Neural crest cell (in vitro differentiated cells): ENCODE data around the gene IGF2BP1. TPM values are rescaled to one million over a fixed set of nuclear protein-coding genes. Genes with fewer than 3 reads are reported as not detected.

Experiments used
- DNase-seq: peaks from one replicate; pipeline ENCODE4 v3.0.0; 2021; ENCODE audit warnings: low read depth, mixed read lengths, low spot score
- H3K27ac Mint-ChIP-seq: one replicate; pipeline ENCODE4 v1.8.0; 2021; ENCODE audit warnings: mild to moderate bottlenecking, mixed read lengths; ENCODE audit not compliant: unreplicated experiment
- H3K27me3 Mint-ChIP-seq: 2 replicates; pipeline ENCODE4 v1.8.0; 2021; ENCODE audit warnings: low read depth, mild to moderate bottlenecking, mixed read lengths
- H3K36me3 Mint-ChIP-seq: 2 replicates; pipeline ENCODE4 v1.8.0; 2021; ENCODE audit warnings: low read depth, mild to moderate bottlenecking, mixed read lengths
- H3K4me1 Mint-ChIP-seq: 2 replicates; pipeline ENCODE4 v1.8.0; 2021; ENCODE audit warnings: mixed read lengths
- H3K4me3 Mint-ChIP-seq: one replicate; pipeline ENCODE4 v1.8.0; 2021; ENCODE audit warnings: mild to moderate bottlenecking, mixed read lengths
- H3K9me3 Mint-ChIP-seq: 2 replicates; pipeline ENCODE4 v1.8.0; 2021; ENCODE audit warnings: mixed read lengths
- total RNA-seq: library from RNA; stranded (reverse); gene quantifications from 2 replicates; pipeline ENCODE4 v1.2.1, GENCODE V29; 2021
- TF ChIP-seq, protein P1 (sequence below): fragments of 200-600 bp; sonication (generic); conservative IDR thresholded peaks from 2 replicates; pipeline ENCODE4 v1.5.0; 2021; ENCODE audit warnings: antibody characterized with exemption, mild to moderate bottlenecking

IGF2BP1 gene
- total RNA-seq, 1 donor from 2014 or later, result 536 TPM

DNA sequence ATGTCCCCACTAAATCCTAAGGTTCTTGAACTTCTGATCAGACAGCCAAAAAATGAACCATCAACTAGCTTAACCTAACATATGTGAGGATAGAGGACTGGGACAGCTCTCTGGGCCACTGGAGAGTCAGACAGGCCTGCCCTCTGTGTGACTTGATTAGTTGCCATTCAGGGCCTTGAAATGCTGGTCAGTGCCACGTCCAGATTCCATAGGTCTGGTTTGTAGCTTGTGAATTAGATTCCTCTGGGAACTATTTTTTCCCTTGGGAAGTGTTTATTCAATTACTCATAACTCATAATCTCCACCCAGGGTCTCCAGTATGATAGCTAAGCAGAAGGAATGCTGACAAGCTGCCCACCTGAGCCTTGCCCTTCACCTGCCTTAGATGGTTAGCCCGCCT lies 48.2 kb downstream of the IGF2BP1 start:
- Mint-ChIP-seq H3K36me3 (peaks cover 50% of the 10 kb centered on the region), H3K27me3 (no peaks in the 10 kb centered on the region), H3K27ac (no peak overlapping the region), H3K9me3 (no peaks in the 10 kb centered on the region), H3K4me1 (no peaks in the 10 kb centered on the region), H3K4me3 (no peak overlapping the region)
- TF ChIP-seq, protein P1, sequence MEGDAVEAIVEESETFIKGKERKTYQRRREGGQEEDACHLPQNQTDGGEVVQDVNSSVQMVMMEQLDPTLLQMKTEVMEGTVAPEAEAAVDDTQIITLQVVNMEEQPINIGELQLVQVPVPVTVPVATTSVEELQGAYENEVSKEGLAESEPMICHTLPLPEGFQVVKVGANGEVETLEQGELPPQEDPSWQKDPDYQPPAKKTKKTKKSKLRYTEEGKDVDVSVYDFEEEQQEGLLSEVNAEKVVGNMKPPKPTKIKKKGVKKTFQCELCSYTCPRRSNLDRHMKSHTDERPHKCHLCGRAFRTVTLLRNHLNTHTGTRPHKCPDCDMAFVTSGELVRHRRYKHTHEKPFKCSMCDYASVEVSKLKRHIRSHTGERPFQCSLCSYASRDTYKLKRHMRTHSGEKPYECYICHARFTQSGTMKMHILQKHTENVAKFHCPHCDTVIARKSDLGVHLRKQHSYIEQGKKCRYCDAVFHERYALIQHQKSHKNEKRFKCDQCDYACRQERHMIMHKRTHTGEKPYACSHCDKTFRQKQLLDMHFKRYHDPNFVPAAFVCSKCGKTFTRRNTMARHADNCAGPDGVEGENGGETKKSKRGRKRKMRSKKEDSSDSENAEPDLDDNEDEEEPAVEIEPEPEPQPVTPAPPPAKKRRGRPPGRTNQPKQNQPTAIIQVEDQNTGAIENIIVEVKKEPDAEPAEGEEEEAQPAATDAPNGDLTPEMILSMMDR, result no peak
- no peak for DNase-seq

DNA sequence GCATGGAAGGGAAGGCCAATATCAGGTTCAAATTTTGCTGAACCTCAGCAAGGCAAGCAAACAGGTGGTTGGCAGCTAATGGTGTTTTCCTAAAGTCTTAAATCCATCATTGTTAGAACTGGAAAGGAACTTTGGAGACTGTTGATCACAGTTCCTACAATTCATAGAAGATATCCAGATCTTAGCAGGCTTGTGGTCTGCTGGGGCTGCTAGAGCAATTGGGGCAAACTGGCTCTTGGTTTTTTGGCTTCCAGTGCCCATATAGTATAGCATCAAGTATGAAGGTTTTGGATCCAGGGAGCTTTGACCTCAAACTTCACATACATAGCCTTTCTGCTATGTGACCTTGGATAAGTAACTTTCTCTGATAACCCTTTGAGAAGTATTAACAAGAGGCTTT lies 49.7 kb downstream of the IGF2BP1 start:
- TF ChIP-seq, protein P1, result no peak
- Mint-ChIP-seq H3K36me3 (peaks cover 44% of the 10 kb centered on the region), H3K27ac (no peak overlapping the region), H3K4me3 (no peak overlapping the region), H3K27me3 (no peaks in the 10 kb centered on the region), H3K4me1 (no peaks in the 10 kb centered on the region), H3K9me3 (no peaks in the 10 kb centered on the region)
- DNase-seq, result no peak

DNA sequence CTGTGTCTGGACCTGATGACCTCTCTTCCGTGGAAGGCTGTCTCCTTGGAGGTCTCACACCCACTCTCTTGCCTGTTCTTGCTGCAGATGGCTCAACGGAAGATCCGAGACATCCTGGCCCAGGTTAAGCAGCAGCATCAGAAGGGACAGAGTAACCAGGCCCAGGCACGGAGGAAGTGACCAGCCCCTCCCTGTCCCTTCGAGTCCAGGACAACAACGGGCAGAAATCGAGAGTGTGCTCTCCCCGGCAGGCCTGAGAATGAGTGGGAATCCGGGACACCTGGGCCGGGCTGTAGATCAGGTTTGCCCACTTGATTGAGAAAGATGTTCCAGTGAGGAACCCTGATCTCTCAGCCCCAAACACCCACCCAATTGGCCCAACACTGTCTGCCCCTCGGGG lies 52.1 kb downstream of the IGF2BP1 start:
- H3K36me3 Mint-ChIP-seq, result peaks cover 31% of the 10 kb centered on the region
- no peak for DNase-seq
- no peaks in the 10 kb centered on the region for H3K9me3 Mint-ChIP-seq
- H3K4me3 Mint-ChIP-seq, result no peak overlapping the region
- TF ChIP-seq, protein P1, result no peak
- H3K27ac Mint-ChIP-seq, result no peak overlapping the region
- no peaks in the 10 kb centered on the region for H3K27me3 Mint-ChIP-seq
- H3K4me1 Mint-ChIP-seq, result peaks cover 4% of the 10 kb centered on the region

DNA sequence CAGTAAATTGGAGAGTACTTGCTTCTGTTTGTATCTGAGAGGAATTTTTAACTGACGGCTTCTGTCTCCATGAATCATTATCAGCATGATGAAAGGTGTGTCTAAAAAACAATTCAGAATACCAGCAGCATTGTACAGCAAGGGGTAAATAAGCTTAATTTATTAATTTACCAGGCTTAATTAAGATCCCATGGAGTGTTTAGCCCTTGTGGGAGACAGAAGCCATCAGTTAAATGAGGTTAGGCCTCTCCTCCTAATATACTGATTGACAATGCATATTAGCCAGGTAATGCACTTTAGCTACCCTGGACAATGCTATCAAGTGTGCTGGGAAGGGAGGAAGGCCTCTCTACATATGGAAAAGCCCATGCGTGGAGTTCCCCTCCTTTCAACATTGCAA lies 53.4 kb downstream of the IGF2BP1 start:
- Mint-ChIP-seq H3K4me1 (peaks cover 5% of the 10 kb centered on the region), H3K9me3 (no peaks in the 10 kb centered on the region), H3K27ac (no peak overlapping the region), H3K27me3 (no peaks in the 10 kb centered on the region), H3K4me3 (no peak overlapping the region), H3K36me3 (peaks cover 26% of the 10 kb centered on the region)
- no peak for DNase-seq
- TF ChIP-seq, protein P1, result no peak

DNA sequence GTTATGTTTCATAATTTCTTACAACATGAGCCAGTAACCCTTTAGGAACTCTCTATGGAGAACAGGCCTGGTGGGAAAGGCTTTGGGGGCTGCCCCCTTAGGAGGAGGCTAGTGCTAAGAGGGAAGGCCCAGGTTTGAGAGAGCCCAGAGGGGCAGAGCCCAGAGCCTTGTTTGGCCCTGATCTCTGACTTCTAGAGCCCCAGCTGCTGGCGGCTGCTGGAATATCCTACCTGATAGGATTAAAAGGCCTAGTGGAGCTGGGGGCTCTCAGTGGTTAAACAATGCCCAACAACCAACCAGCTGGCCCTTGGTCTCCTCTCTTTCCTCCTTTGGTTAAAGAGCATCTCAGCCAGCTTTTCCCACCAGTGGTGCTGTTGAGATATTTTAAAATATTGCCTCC lies 54.1 kb downstream of the IGF2BP1 start:
- Mint-ChIP-seq H3K4me3 (no peak overlapping the region), H3K9me3 (no peaks in the 10 kb centered on the region), H3K4me1 (peaks cover 5% of the 10 kb centered on the region), H3K27me3 (no peaks in the 10 kb centered on the region), H3K36me3 (peaks cover 25% of the 10 kb centered on the region), H3K27ac (no peak overlapping the region)
- TF ChIP-seq, protein P1, result no peak
- DNase-seq, result no peak
